ENCODE data around the gene SZRD1. TPM values are rescaled to one million over a fixed set of nuclear protein-coding genes. Genes with fewer than 3 reads are reported as not detected.

Gene SZRD1
- total and polyA plus RNA-seq, 2 donors (not counting 3 experiments of a cell fraction or from before 2014, with no cell fraction given), result 162 to 164 TPM

- no peak for FAIRE-seq
Observed at GRCh38 chr1:16425125-16426025, 58.3 kb downstream of the SZRD1 start.

More at GRCh38 chr1:16425125-16426025, 58.3 kb downstream of the SZRD1 start:
- Histone ChIP-seq H3K27ac (ENCODE audit: insufficient read depth, low read depth, low read length) (no peak overlapping the region), H3K9me3 (replicated peaks; ENCODE audit: control insufficient read depth, insufficient read depth, low read length) (no peaks in the 10 kb centered on the region), H3K9ac (replicated peaks; ENCODE audit: extremely low read depth, insufficient read depth, low read length) (no peak overlapping the region), H2AFZ (ENCODE audit: low read depth, low read length) (no peak overlapping the region), H3K27me3 (ENCODE audit: control insufficient read depth in 2 of 2, insufficient read depth in 2 of 2, low read length in 2 of 2) (no peaks in the 10 kb centered on the region), H3K4me2 (ENCODE audit: insufficient read depth, low read length) (no peak overlapping the region), H3K36me3 (ENCODE audit: control insufficient read depth in 2 of 2, extremely low read depth in 1 of 2, insufficient read depth in 2 of 2, low read length in 2 of 2) (no peaks in the 10 kb centered on the region), H3K4me3 (replicated peaks in 1 of 3; ENCODE audit: insufficient read depth in 1 of 3, low read depth in 1 of 3, low read length in 3 of 3) (no peak overlapping the region), H3K4me1 (ENCODE audit: control insufficient read depth, extremely low read depth, insufficient read depth, low read length) (no peaks in the 10 kb centered on the region), H4K20me1 (replicated peaks; ENCODE audit: control insufficient read depth, extremely low read depth, insufficient read depth, low read length) (no peaks in the 10 kb centered on the region), H3K9me1 (replicated peaks; ENCODE audit: control insufficient read depth, extremely low read depth, insufficient read depth, low read length) (no peaks in the 10 kb centered on the region), H3K79me2 (ENCODE audit: control insufficient read depth, insufficient read depth, low read length) (no peaks in the 10 kb centered on the region)
- intact Hi-C loops (cut with micrococcal nuclease) (loop anchor here (1.0 kb wide), 1 partner anchor 39 kb away; no protein-coding TSS in a partner anchor), dilution Hi-C loops (cut with MboI; ENCODE audit: extremely low pct_ligation_motif_present, low sequenced_read_pairs) (no loop called here)
- no TSS peak for BruUV-seq (replicated peaks)
- no peak for TF ChIP-seq EZH2 (IDR thresholded peaks at IDR 0.05; ENCODE audit: borderline replicate concordance, low read depth, low read length, severe bottlenecking)
- no peak for TF ChIP-seq FOS (IDR thresholded peaks at IDR 0.05; ENCODE audit: borderline replicate concordance, insufficient read depth, low read length)
- TF ChIP-seq JUN (IDR thresholded peaks at IDR 0.05; ENCODE audit: borderline replicate concordance, insufficient read depth, insufficient read length, low read depth), result no peak
- no peak for TF ChIP-seq POLR2AphosphoS5 (IDR thresholded peaks at IDR 0.05; ENCODE audit: insufficient read depth, low read depth, low read length)
- TF ChIP-seq CTCF (IDR thresholded peaks at IDR 0.05; ENCODE audit: extremely low read depth in 1 of 2, insufficient read depth in 1 of 2, low read depth in 1 of 2, low read length in 2 of 2), result no peak
- no peak for TF ChIP-seq MAX (IDR thresholded peaks at IDR 0.05; ENCODE audit: insufficient read depth, insufficient read length)
- TF ChIP-seq POLR2A (IDR thresholded peaks at IDR 0.05; ENCODE audit: low read depth, low read length), result no peak
- no peak for TF ChIP-seq GATA2 (IDR thresholded peaks at IDR 0.05; ENCODE audit: insufficient read depth, insufficient read length, low read depth, low read length)
- no peak for TF ChIP-seq MYC (IDR thresholded peaks at IDR 0.05; ENCODE audit: low read depth, low read length)
- POLR2A ChIA-PET, result interaction anchor here (0.5 kb wide), 1 partner anchor 8 kb away, joined by 3 read pairs; no protein-coding TSS in a partner anchor
- no peak for DNase-seq (ENCODE audit: low read depth, low spot score)
- CTCF ChIA-PET, result interaction anchor here (1.3 to 1.5 kb wide), 2 partner anchors 15 to 62 kb away, joined by 5 read pairs; partner anchors contain the start of gene NECAP2

Measured in endothelial cell of umbilical vein (primary cell).